NCI-H2081 (cell line): Measurements from ENCODE around the gene ACTL6B.
A peak's percentile ranks its signal among the peaks of the same experiment; 100 is the strongest.
"Not testable (repeated sequence)": the region's sequence is repeated elsewhere in the genome, so short reads cannot be mapped to it uniquely, and the experiment has no call there.

ENCODE experiments used
- DNase-seq, 2 experiments: peaks; one replicate each; lab custom pipeline; 2025; lab: John Stamatoyannopoulos, UW

The ACTL6B gene

GRCh38 chr7:100671353-100672327 is 15.4 kb upstream of the ACTL6B start:
- no peak for DNase-seq

- no peak for DNase-seq
Observed at GRCh38 chr7:100670074-100670473, 13.8 kb upstream of the ACTL6B start.

- DNase-seq, result not testable (repeated sequence)
Observed at GRCh38 chr7:100669106-100669505, 12.9 kb upstream of the ACTL6B start.

DNA sequence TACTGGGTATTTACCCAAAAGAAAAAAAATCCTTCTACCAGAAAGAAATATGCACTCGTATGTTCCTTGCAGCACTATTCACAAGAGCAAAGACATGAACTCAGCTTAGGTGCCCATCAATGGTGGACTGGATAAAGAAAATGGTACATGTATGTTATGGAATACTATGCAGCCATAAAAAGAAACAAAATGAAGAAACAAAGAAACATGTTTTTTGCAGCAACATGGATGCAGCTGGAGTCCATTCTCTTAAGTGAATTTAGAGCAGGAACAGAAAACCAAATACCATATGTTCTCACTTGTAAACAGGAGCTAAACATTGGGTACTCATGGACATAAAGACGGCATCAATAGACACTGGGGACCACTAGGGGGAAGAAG is 11.8 kb upstream of the ACTL6B start:
- DNase-seq, result no peak

DNA sequence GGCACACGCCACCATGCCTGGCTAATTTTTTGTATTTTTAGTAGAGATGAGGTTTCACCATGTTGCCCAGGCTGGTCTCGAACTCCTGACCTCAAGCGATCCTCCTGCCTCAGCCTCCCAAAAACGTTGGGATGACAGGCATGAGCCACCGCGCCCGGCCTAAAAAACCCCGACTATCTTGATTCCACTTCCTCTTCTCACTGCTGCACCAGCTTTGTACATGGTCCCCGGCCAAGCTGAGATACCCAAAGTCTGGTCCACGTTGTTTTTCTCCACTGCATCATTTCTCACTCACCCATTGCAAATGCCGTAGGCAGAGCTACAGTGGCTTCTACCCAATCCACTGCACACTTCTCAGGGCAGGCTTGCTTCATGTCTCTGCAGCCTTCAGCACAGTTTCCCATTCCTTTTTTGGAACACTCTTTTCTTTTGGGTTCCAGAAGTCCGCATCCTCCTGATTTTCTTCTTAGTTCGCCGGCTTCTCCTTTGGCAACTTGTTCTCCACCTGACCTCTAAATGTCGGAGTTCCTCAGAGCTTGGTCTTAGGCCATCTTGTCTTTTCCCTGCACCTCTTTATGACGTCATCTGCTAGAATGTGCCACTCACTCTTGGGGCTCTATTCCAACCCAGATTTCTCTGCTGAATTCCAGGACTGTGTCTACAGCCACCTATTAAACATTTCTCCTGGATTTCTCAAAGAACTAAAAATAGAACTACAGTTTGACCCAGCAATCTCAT is 11.3 kb upstream of the ACTL6B start:
- DNase-seq, result no peak

GRCh38 chr7:100665168-100665726 is 9.0 kb upstream of the ACTL6B start:
- DNase-seq, result no peak

- not testable (repeated sequence) for DNase-seq
Observed at GRCh38 chr7:100662194-100662776, 6.0 kb upstream of the ACTL6B start.

GRCh38 chr7:100654908-100655831 is 1.1 kb downstream of the ACTL6B start:
- DNase-seq, result no peak

DNA sequence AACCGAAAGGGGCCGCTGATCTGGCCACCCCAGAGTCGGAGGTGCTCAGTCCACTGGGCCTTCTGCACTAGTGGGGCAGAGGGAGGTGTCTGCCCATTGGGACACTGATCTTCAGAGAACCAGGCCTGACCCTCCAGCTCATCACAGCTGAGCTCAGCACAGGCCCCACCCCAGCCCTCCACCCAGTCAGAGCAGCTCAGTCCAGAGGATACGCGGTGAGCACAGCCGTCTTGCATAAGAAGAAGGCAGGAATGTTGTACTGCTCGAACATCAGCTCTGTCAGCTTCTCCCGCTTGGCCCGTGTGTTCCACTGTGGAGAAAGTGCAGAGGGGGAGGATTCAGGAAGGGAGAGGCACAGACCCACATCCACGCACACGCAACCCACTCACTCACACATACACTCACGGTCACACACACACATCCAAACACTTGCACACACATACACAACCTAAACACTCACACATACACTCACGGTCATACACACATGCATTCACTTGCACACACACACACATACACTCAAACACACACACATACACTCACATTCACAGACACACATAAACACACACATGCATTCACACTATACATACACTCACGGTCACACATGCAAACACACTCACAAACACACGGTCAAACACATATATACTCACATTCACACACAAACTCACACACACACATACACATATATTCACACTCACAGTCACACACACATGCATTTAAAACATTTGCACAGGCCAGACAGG is 6.3 kb downstream of the ACTL6B start:
- no peak for DNase-seq

GRCh38 chr7:100642534-100642907 is 13.7 kb downstream of the ACTL6B start:
- no peak for DNase-seq

DNA sequence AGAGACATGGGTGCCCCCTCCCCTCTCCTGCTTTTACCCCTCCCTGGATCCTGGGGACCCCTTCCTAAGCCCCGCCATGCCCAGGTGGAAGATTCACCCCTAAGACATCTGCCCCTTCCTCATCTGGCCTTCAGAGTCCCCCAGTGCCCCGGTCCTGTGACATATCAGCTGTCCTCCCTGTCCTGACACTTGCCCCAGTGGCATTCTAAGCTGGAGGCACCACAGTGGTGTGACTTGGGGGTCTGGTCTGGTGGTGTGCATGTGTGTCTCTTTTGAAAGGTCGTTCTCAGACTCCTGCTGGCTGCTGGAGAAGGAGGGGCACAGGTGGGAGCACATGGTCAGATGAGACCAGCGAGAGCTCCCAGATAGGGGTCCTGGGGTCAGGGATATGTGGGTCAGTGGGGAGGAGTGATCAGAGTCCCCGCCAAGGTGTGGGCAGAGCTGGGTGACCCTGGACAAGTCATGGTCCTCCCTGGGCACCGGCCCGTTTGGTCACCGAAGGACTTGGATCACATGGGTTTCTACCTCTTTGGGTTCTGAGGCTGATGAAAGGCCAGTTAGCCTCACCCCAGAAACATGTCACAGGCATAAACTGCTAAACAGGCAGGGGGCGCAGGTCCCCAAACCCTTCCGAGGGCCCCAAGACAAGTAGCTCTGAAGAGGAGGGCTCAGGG is 14.3 kb downstream of the ACTL6B start:
- no peak for DNase-seq

DNA sequence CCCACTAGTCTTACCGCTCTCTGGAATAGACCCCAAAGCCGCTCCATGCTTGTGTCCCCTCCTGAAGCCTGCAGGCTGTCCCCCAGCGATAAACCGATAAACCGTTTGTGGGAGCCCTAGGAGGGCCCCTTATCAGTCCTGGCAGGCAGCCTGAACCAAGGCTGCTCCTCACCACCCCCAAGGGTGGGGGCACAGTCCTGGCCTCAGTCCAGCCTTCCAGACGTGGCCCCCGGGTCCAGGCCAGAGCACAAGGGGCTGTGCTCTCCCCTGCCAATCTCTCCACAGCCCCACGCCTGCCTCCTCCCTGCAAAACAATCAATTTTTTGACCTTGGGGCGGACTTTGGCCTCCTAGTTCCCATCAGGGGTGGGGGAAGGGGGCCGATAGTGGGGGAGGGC is 14.8 kb downstream of the ACTL6B start, which contains the start of gene TFR2:
TSS of gene TFR2 (minus strand) at position 90 of the 397 bp plus-strand sequence. CDS start at position 47, 43 bp downstream.
- DNase-seq, result no peak

DNA sequence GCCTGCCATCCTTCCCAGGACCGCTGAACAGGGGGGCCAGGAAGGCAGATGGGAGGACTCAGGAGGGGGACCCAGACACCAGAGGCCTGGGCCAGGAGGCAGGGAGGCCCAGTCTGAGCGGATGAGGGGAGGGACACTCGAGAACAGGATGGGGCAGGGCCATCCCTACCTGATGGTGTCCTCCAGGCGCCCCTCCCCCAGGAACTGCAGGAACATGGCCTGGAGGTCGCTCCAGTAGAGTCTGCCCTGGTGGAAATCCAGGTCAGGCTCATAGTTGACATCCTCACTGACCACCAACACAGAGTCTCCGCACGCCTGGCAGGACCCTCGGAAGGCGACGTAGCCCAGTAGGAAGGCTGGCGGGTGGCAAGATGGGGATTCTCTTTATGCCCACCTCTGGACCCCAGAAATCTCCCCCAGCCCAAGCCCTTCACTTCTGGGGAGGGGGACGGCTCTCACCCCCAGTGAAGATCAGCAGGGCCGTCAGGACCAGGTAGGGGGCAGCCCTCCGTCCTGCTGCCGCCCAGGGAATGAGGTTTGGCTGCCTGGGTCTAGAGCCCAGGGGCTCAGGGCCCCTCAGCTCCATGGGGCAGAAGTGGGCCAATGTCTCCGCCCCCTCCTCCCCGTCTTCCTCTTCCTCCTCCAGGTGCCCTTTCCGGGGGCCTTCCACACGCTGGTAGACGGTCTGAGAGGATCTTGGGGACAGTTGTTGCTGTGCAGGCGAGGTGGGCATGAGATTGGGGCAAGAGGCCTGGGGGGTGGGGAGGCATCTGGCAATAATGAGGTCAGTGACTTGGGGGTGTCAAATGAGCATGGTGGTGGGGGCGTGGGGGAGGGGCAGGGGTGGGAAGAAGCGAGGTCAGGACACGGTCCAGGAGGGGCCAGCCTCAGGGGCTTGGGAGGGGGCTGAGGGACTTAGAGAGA is 15.5 kb downstream of the ACTL6B start:
- no peak for DNase-seq

DNA sequence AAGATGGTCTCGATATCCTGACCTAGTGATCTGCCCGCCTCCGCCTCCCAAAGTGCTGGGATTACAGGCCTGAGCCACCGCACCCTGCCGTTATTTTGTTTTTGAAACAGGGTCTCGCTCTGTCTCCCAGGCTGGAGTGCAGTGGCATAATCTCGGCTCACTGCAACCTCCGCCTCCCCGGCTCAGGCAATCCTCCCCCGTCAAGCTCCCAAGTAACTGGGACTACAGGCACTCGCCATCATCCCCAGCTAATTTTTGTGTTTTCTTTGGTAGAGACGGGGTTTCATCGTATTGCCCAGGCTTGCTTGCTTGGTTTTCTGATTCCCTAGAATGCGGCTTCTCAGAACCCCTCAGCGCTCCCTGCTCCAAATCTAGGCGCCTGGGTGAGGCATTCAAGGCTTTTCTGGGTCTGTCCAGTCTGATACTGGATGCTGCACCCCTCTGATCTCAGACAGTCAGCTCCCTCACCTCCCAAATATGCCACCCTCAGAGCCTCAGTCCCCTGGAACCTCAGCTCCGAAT is 16.2 kb downstream of the ACTL6B start:
- no peak for DNase-seq

DNA sequence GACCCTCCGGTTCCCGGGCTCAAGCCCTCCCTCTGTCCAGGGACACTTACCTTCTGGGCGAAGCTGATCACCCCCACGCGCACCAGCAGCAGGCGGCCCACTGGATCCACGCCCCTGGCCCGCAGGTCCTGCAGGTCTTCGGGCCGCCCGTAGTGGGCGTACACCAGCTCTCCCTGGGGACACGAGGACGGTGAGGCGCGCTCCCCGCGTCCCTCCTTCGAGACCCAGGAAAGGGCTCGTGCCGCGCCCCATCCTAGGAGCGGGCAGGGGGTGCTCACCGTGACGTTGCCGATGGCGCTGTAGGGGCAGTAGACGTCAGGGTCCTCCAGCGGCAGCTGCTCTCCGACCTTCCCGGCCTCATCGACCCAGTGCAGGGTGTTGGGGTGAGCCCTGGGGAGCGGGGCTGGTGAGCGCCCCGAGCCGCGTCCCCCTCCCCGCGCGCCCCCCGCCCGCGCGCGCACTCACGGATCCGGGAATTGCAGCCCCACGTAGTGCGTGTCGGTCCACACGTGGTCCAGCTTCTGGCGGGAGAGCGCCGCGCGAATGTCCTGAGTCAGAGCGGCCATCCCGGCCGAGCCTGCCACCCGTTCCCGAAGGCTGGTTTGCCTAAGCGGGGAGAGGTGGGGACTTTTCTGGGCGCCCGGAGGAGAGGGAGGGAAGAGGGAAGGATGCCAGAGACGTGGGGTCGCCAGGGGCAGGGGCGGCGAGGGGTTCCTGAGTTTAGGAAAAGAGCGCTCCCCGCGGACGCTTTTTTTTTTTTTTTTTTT is 23.1 kb downstream of the ACTL6B start:
- DNase-seq, result peak in 1 of 2 experiments; percentile 25

DNA sequence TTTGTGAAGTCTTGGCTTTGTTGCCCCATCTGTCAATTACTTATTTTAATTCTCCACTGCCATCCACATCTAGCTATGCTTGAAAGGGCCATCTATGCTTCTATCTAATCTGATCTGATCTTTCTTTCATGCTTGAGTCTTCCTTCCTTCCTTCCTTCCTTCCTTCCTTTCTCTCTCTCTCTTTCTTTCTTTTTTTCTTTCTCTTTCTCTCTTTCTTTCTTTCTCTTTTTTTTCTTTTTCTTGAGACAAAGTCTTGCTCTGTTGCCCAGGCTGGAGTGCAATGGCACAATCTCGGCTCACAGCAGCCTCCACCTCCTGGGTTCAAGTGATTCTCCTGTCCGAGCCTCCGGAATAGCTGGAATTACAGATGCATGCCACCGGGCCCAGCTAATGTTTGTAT is 26.2 kb downstream of the ACTL6B start:
- no peak for DNase-seq

DNA sequence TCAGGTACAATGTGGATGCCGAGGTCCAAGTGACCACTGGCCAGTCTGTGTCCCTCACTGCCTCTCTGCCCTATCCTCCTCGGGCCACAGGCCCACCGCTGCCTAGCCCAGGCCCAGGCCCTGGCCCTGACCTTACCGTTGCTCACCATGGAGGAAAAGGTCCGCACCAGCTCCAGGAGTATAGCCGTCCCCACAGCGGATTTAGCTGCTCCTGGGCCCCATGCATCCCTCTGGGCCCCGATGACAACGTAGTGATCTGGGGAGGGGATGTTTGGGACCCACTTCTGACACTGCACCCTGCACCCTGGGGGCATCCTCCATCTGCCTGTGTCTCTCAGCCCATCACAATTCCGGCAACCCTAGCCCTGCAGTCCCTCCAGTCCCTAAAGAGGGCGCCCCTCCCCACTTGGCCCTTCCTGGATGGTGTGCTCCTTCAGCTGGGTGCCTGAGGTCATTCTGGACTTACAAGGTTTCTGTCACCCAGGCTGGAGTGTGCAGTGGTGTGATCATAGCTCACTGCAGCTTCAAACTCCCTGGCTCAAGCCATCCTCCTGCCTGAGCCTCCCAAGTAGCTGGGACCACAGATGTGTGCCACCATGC is 27.0 kb downstream of the ACTL6B start:
- DNase-seq, result peak in 1 of 2 experiments; percentile 7

DNA sequence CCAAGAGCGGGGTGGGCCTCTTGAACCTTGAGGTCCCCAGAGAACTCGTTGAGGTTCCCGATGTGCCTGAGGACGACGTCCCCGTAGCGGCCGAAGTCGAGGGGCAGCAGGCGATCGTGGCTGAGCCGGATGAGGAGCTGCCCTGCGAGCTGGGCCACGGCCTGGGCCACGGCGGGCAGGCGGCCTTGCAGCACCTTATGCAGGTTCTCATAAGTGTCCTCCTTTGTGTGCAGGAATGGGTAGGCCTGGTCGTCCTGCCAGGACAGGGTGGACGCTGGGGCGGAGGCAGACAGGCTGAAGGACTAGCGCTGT is 29.1 kb downstream of the ACTL6B start:
- no peak for DNase-seq
